Measurements from ENCODE around the gene NACC2. TPM values are rescaled to one million over a fixed set of nuclear protein-coding genes. Genes with fewer than 3 reads are reported as not detected.

Gene NACC2
- total and polyA plus RNA-seq, 2 experiments from 2014 or later: 3.8 to 20.8 TPM

GRCh38 chr9:136119883-136120393 is 24.8 kb upstream of the NACC2 start (continued):
- TF ChIP-seq ETS1 (IDR thresholded peaks at IDR 0.05): no peak
- no peak for TF ChIP-seq ZNF114 (CRISPR knock-in tag; IDR thresholded peaks at IDR 0.05)

GRCh38 chr9:136119061-136119882 is 24.2 kb upstream of the NACC2 start:
- Mint-ChIP-seq H3K27me3 (ENCODE audit: insufficient read depth, low read depth, poor library complexity) (peaks cover 11% of the 10 kb centered on the region), H3K9me3 (no peaks in the 10 kb centered on the region), H3K4me3 (peak overlapping the region; percentile 79), H3K36me3 (ENCODE audit: low read depth) (peaks cover 6% of the 10 kb centered on the region; the same call in 2 of the 3 replicates), H3K27ac (no peak overlapping the region), H3K4me1 (no peaks in the 10 kb centered on the region)
- Histone ChIP-seq H3K9me2 (ENCODE audit: insufficient read depth) (no peaks in the 10 kb centered on the region), H2AFZ (no peak overlapping the region), H4K20me1 (replicated peaks; ENCODE audit: insufficient read depth) (no peaks in the 10 kb centered on the region; the same call in 1 of the 2 replicates), H3K36me3 (ENCODE audit: insufficient read depth) (no peaks in the 10 kb centered on the region), H3K4me3 (peak overlapping the region; percentile 73), H3K27ac (ENCODE audit: low read depth) (0 out of 2 replicates have a peak overlapping the region, but pooled peaks have one; percentile 19), H3K79me2 (replicated peaks; ENCODE audit: insufficient read depth) (no peaks in the 10 kb centered on the region; the same call in 1 of the 2 replicates), H3K4me2 (peak overlapping the region; percentile 90), H3K27me3 (ENCODE audit: insufficient read depth) (no peaks in the 10 kb centered on the region), H3F3A (replicated peaks; ENCODE audit: low read depth) (peaks cover 4% of the 10 kb centered on the region; the same call in 1 of the 2 replicates), H3K4me1 (ENCODE audit: insufficient read depth) (peaks cover 4% of the 10 kb centered on the region; the same call in 1 of the 2 replicates)
- peak; percentile 35 for ATAC-seq
- peak; percentile 73 for DNase-seq (ENCODE audit: low spot score)
- no peak for TF ChIP-seq CTCF (conservative IDR thresholded peaks at IDR 0.05; ENCODE audit: low read depth in 2 of 2)
- TF ChIP-seq EZH2 (IDR thresholded peaks at IDR 0.05; ENCODE audit: low read depth, unreplicated experiment): no peak
- TF ChIP-seq, protein P1, sequence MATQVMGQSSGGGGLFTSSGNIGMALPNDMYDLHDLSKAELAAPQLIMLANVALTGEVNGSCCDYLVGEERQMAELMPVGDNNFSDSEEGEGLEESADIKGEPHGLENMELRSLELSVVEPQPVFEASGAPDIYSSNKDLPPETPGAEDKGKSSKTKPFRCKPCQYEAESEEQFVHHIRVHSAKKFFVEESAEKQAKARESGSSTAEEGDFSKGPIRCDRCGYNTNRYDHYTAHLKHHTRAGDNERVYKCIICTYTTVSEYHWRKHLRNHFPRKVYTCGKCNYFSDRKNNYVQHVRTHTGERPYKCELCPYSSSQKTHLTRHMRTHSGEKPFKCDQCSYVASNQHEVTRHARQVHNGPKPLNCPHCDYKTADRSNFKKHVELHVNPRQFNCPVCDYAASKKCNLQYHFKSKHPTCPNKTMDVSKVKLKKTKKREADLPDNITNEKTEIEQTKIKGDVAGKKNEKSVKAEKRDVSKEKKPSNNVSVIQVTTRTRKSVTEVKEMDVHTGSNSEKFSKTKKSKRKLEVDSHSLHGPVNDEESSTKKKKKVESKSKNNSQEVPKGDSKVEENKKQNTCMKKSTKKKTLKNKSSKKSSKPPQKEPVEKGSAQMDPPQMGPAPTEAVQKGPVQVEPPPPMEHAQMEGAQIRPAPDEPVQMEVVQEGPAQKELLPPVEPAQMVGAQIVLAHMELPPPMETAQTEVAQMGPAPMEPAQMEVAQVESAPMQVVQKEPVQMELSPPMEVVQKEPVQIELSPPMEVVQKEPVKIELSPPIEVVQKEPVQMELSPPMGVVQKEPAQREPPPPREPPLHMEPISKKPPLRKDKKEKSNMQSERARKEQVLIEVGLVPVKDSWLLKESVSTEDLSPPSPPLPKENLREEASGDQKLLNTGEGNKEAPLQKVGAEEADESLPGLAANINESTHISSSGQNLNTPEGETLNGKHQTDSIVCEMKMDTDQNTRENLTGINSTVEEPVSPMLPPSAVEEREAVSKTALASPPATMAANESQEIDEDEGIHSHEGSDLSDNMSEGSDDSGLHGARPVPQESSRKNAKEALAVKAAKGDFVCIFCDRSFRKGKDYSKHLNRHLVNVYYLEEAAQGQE (IDR thresholded peaks at IDR 0.05; ENCODE audit: unreplicated experiment): no peak
- TF ChIP-seq POLR2AphosphoS5 (IDR thresholded peaks at IDR 0.05; ENCODE audit: low read depth): no peak; the same call in 1 of the 2 replicates
- TF ChIP-seq, protein P2, sequence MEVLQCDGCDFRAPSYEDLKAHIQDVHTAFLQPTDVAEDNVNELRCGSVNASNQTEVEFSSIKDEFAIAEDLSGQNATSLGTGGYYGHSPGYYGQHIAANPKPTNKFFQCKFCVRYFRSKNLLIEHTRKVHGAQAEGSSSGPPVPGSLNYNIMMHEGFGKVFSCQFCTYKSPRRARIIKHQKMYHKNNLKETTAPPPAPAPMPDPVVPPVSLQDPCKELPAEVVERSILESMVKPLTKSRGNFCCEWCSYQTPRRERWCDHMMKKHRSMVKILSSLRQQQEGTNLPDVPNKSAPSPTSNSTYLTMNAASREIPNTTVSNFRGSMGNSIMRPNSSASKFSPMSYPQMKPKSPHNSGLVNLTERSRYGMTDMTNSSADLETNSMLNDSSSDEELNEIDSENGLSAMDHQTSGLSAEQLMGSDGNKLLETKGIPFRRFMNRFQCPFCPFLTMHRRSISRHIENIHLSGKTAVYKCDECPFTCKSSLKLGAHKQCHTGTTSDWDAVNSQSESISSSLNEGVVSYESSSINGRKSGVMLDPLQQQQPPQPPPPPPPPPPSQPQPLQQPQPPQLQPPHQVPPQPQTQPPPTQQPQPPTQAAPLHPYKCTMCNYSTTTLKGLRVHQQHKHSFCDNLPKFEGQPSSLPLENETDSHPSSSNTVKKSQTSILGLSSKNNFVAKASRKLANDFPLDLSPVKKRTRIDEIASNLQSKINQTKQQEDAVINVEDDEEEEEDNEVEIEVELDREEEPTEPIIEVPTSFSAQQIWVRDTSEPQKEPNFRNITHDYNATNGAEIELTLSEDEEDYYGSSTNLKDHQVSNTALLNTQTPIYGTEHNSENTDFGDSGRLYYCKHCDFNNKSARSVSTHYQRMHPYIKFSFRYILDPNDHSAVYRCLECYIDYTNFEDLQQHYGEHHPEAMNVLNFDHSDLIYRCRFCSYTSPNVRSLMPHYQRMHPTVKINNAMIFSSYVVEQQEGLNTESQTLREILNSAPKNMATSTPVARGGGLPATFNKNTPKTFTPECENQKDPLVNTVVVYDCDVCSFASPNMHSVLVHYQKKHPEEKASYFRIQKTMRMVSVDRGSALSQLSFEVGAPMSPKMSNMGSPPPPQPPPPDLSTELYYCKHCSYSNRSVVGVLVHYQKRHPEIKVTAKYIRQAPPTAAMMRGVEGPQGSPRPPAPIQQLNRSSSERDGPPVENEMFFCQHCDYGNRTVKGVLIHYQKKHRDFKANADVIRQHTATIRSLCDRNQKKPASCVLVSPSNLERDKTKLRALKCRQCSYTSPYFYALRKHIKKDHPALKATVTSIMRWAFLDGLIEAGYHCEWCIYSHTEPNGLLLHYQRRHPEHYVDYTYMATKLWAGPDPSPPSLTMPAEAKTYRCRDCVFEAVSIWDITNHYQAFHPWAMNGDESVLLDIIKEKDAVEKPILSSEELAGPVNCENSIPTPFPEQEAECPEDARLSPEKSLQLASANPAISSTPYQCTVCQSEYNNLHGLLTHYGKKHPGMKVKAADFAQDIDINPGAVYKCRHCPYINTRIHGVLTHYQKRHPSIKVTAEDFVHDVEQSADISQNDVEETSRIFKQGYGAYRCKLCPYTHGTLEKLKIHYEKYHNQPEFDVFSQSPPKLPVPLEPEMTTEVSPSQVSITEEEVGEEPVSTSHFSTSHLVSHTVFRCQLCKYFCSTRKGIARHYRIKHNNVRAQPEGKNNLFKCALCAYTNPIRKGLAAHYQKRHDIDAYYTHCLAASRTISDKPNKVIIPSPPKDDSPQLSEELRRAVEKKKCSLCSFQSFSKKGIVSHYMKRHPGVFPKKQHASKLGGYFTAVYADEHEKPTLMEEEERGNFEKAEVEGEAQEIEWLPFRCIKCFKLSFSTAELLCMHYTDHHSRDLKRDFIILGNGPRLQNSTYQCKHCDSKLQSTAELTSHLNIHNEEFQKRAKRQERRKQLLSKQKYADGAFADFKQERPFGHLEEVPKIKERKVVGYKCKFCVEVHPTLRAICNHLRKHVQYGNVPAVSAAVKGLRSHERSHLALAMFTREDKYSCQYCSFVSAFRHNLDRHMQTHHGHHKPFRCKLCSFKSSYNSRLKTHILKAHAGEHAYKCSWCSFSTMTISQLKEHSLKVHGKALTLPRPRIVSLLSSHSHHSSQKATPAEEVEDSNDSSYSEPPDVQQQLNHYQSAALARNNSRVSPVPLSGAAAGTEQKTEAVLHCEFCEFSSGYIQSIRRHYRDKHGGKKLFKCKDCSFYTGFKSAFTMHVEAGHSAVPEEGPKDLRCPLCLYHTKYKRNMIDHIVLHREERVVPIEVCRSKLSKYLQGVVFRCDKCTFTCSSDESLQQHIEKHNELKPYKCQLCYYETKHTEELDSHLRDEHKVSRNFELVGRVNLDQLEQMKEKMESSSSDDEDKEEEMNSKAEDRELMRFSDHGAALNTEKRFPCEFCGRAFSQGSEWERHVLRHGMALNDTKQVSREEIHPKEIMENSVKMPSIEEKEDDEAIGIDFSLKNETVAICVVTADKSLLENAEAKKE (CRISPR knock-in tag; IDR thresholded peaks at IDR 0.05): no peak
- no peak for TF ChIP-seq NANOG (IDR thresholded peaks at IDR 0.05; ENCODE audit: borderline replicate concordance)
- no peak for TF ChIP-seq ZNF331 (CRISPR knock-in tag; IDR thresholded peaks at IDR 0.05; ENCODE audit: low read depth)
- TF ChIP-seq EZH2phosphoT487 (IDR thresholded peaks at IDR 0.05; ENCODE audit: unreplicated experiment): no peak
- no peak for TF ChIP-seq STAT1 (IDR thresholded peaks at IDR 0.05; ENCODE audit: unreplicated experiment)
